ENCODE data around the gene GLIPR1L1.
"Not testable (repeated sequence)": the region's sequence is repeated elsewhere in the genome, so short reads cannot be mapped to it uniquely, and the experiment has no call there.

The GLIPR1L1 gene

DNA sequence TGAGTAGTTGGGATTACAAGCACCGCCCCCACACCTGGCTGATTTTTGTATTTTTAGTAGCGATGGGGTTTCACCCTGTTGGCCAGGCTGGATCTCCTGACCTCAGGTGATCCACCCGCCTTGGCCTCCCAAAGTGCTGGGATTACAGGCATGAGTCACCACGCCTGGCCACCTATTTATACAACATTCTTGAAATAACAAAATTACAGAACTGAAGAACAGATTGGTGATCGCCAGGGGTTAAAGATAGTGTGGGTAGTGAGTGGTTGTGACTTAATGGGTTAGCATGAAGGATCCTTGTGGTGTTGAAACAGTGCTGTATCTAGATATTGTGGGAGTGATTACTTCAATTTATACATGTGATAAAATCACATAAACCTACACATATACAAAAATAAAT is 7.4 kb downstream of the GLIPR1L1 start:
- no peak overlapping the region for H3K4me3 ChIP-seq (replicated peaks; ENCODE audit: low read depth, low read length)
- TF ChIP-seq, protein P1, sequence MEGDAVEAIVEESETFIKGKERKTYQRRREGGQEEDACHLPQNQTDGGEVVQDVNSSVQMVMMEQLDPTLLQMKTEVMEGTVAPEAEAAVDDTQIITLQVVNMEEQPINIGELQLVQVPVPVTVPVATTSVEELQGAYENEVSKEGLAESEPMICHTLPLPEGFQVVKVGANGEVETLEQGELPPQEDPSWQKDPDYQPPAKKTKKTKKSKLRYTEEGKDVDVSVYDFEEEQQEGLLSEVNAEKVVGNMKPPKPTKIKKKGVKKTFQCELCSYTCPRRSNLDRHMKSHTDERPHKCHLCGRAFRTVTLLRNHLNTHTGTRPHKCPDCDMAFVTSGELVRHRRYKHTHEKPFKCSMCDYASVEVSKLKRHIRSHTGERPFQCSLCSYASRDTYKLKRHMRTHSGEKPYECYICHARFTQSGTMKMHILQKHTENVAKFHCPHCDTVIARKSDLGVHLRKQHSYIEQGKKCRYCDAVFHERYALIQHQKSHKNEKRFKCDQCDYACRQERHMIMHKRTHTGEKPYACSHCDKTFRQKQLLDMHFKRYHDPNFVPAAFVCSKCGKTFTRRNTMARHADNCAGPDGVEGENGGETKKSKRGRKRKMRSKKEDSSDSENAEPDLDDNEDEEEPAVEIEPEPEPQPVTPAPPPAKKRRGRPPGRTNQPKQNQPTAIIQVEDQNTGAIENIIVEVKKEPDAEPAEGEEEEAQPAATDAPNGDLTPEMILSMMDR (IDR thresholded peaks at IDR 0.05; ENCODE audit: low read length, missing control alignments), result no peak
- DNase-seq (ENCODE audit: low read depth), result no peak

DNA sequence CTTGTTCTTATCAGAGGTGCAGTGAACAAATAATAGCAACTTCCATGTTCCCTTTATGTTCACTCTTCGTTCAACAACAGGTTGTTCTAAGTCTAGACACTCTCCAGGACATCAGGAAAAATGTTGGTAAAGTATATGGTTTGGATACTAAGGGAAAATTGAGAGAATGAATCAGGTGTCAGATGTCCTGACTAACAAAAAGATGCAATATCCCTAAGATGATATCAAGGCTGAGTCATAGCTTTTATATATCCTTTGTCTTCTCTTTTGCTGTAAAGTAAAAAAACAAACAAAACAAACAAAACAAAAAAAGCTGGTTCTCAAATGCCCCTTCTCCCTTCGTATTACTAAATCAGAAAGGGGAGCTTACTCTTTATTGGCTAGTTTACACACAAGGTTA is 11.1 kb downstream of the GLIPR1L1 start:
- no peak for DNase-seq (ENCODE audit: low read depth)
- no peak overlapping the region for H3K4me3 ChIP-seq (replicated peaks; ENCODE audit: low read depth, low read length)
- TF ChIP-seq, protein P1 (IDR thresholded peaks at IDR 0.05; ENCODE audit: low read length, missing control alignments), result no peak

DNA sequence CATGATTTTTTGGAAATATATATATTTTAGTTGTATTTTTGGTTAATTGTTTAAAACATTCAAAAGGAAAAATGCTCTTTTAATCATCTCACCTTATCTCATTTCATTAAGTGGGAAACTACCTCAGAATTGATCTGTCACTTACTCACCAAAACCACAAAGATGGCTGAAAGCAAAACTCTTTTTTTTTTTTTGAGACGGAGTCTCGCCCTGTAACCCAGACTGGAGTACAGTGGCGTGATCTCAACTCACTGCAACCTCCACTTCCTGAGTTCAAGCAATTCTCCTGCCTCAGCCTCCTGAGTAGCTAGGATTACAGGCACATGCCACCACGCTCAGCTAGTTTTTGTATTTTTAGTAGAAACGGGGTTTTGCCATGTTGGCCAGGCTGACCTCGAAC is 11.7 kb downstream of the GLIPR1L1 start:
- DNase-seq (ENCODE audit: low read depth); H3K4me3 ChIP-seq (replicated peaks; ENCODE audit: low read depth, low read length): not testable (repeated sequence)

DNA sequence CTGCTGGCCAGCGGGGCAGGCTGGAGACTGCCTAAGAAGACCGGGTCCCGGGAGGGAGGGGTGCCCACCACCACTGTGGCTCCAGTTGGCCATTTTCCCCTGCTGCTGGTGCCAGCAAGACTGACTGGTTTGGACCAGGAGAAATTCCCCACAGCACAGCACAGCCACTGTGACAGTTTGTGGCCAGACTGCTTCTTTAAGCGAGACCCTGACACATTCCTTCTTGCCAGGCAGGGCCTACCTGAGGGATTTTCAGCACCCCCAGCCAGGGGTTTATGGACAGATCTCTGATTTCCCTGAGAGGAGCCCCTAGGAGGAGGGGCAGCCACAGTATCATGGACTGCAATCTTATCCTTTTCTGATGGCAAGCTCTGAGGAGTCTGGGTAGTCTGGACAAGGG is 15.5 kb downstream of the GLIPR1L1 start:
- no peak for DNase-seq (ENCODE audit: low read depth)
- TF ChIP-seq, protein P1 (IDR thresholded peaks at IDR 0.05; ENCODE audit: low read length, missing control alignments), result no peak
- H3K4me3 ChIP-seq (replicated peaks; ENCODE audit: low read depth, low read length), result no peak overlapping the region

DNA sequence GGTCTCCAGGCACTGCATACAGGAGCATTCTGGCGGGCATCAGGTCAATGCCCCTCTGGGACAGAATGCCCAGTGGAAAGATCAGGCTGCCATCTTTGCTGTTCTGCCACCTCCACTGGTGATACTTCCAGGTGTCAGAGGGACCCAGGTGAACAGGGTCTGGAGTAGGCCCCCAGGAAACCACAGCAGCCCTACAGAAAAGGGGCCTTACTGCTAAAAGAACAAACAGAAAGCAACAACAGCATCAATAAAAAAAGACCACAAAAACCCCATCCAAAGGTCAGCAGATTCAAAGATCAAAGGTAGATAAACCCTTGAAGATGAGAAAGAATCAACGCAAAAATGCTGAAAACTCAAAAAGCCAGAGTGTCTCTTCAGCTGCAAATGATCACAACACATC is 15.9 kb downstream of the GLIPR1L1 start:
- no peak overlapping the region for H3K4me3 ChIP-seq (replicated peaks; ENCODE audit: low read depth, low read length)
- TF ChIP-seq, protein P1 (IDR thresholded peaks at IDR 0.05; ENCODE audit: low read length, missing control alignments), result no peak
- DNase-seq (ENCODE audit: low read depth), result no peak

DNA sequence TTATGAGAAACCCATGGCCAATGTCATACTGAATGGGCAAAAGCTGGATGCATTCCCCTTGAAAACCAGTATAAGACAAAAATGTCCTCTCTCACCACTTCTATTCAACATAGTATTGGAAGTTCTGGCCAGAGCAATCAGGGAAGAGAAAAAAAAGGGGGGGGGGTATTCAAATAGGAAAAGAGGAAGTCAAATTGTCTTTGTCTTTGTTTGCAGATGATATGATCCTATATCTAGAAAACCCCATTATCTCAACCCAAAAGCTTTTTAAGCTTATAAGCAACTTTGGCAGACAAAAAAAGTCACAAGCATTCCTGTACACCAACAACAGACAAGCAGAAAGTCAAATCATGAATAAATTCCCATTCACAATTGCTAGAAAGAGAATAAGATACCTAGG is 19.5 kb downstream of the GLIPR1L1 start:
- H3K4me3 ChIP-seq (replicated peaks; ENCODE audit: low read depth, low read length), result no peak overlapping the region
- no peak for DNase-seq (ENCODE audit: low read depth)
- TF ChIP-seq, protein P1 (IDR thresholded peaks at IDR 0.05; ENCODE audit: low read length, missing control alignments), result no peak

DNA sequence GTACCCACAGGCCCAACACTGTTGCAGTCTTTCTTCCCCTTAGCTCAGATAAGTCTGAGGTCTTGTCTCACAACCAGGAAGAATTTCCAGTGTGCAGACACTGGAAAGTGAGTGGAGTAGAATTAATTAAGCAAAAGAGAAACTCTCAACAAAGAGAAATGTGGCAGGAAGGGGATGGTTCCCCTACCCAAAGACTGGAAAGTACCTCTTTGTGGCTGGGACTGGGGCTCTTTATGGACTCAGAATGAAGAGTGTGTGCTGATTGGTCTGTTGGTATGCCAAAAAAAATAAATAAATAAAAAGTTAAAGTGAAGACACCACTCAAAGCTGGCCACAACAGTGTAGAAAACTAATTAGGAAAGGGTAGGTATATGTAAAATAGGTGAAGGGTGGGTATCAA is 26.4 kb downstream of the GLIPR1L1 start:
- H3K4me3 ChIP-seq (replicated peaks; ENCODE audit: low read depth, low read length), result no peak overlapping the region
- DNase-seq (ENCODE audit: low read depth), result no peak
- TF ChIP-seq, protein P1 (IDR thresholded peaks at IDR 0.05; ENCODE audit: low read length, missing control alignments), result no peak

DNA sequence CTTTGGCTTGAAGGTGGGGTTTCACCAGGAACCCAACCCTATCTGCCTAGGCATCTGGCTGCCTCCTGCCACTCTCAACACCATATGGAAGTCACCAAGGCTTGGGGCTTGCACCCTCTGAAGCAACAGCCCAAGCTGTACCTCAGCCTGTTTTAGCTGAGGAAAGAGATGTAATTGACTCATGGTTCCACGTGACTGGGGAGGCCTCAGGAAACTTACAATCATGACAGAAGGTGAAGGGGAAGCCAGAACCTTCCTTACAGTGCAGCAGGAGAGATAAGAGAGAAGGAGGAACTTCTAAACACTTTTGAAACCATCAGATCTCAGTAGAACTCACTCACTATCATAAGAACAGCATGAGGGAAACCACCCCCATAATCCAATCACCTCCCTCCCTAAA is 26.9 kb downstream of the GLIPR1L1 start:
- TF ChIP-seq, protein P1 (IDR thresholded peaks at IDR 0.05; ENCODE audit: low read length, missing control alignments), result no peak
- H3K4me3 ChIP-seq (replicated peaks; ENCODE audit: low read depth, low read length), result no peak overlapping the region
- no peak for DNase-seq (ENCODE audit: low read depth)
